GM10266 (cell line): Measurements from ENCODE around the gene BBS5.

Experiments
- DNase-seq: peaks from one replicate; pipeline ENCODE4 v3.0.0; 2012; ENCODE audit errors: extremely low spot score
- TF ChIP-seq, protein P1 (sequence below): IDR thresholded peaks from 2 replicates; pipeline ENCODE4 v1.5.1; 2012; ENCODE audit warnings: mild to moderate bottlenecking, low read depth; ENCODE audit not compliant: control insufficient read depth, insufficient read depth; ENCODE audit errors: missing control alignments

The BBS5 gene

GRCh38 chr2:169546756-169547155 is 67.5 kb downstream of the BBS5 start:
- no peak for DNase-seq
- TF ChIP-seq, protein P1, sequence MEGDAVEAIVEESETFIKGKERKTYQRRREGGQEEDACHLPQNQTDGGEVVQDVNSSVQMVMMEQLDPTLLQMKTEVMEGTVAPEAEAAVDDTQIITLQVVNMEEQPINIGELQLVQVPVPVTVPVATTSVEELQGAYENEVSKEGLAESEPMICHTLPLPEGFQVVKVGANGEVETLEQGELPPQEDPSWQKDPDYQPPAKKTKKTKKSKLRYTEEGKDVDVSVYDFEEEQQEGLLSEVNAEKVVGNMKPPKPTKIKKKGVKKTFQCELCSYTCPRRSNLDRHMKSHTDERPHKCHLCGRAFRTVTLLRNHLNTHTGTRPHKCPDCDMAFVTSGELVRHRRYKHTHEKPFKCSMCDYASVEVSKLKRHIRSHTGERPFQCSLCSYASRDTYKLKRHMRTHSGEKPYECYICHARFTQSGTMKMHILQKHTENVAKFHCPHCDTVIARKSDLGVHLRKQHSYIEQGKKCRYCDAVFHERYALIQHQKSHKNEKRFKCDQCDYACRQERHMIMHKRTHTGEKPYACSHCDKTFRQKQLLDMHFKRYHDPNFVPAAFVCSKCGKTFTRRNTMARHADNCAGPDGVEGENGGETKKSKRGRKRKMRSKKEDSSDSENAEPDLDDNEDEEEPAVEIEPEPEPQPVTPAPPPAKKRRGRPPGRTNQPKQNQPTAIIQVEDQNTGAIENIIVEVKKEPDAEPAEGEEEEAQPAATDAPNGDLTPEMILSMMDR, result no peak
